Activated T-cell treated with anti-CD3 and anti-CD28 coated beads, Interleukin-2, amount 50 U/mL, for 4 hours (primary cell): Measurements from ENCODE around the gene USF3. TPM values are rescaled to one million over a fixed set of nuclear protein-coding genes. Genes with fewer than 3 reads are reported as not detected.

Experiments
- ATAC-seq, 2 donors: fragments of 200-7000 bp; cut with Tn5 transposase; one replicate each; pipeline ENCODE4 v1.10.0; 2021
- DNase-seq: peaks from one replicate; pipeline ENCODE4 v3.0.0-alpha.2; 2020
- H3K27me3 Mint-ChIP-seq: one replicate; pipeline ENCODE4 v1.8.0; 2021; ENCODE audit warnings: low read depth, mixed read lengths
- H3K36me3 Mint-ChIP-seq: one replicate; pipeline ENCODE4 v1.8.0; 2022; ENCODE audit warnings: mixed read lengths; ENCODE audit not compliant: insufficient read depth
- H3K4me1 Mint-ChIP-seq: one replicate; pipeline ENCODE4 v1.8.0; 2021; ENCODE audit warnings: low read depth, mixed read lengths
- H3K4me3 Mint-ChIP-seq: one replicate; pipeline ENCODE4 v1.8.0; 2021; ENCODE audit warnings: mild to moderate bottlenecking, moderate library complexity, mixed read lengths
- H3K9me3 Mint-ChIP-seq: one replicate; pipeline ENCODE4 v1.8.0; 2021; ENCODE audit warnings: mixed read lengths
- total RNA-seq, 3 donors: library from RNA; stranded (reverse); gene quantifications; one replicate each; pipeline ENCODE4 v1.2.1, GENCODE V29; 2021

USF3 gene
- total RNA-seq, 3 donors from 2014 or later, result 12.1 to 12.4 (median 12.3) TPM

GRCh38 chr3:113719758-113720157, 23.3 kb upstream of the USF3 start:
- H3K9me3 Mint-ChIP-seq, result no peaks in the 10 kb centered on the region
- no peaks in the 10 kb centered on the region for H3K27me3 Mint-ChIP-seq
- no peak overlapping the region for H3K4me3 Mint-ChIP-seq
- ATAC-seq (no peak), DNase-seq (no peak)
- peaks cover 17% of the 10 kb centered on the region for H3K4me1 Mint-ChIP-seq
- H3K36me3 Mint-ChIP-seq, result peaks cover 33% of the 10 kb centered on the region

GRCh38 chr3:113719294-113719693, 22.9 kb upstream of the USF3 start:
- Mint-ChIP-seq H3K36me3 (peaks cover 32% of the 10 kb centered on the region), H3K4me3 (no peak overlapping the region), H3K27me3 (no peaks in the 10 kb centered on the region), H3K9me3 (no peaks in the 10 kb centered on the region), H3K4me1 (peaks cover 16% of the 10 kb centered on the region)
- DNase-seq, result no peak
- ATAC-seq, result no peak

GRCh38 chr3:113717818-113718217, 21.4 kb upstream of the USF3 start:
- Mint-ChIP-seq H3K27me3 (no peaks in the 10 kb centered on the region), H3K9me3 (no peaks in the 10 kb centered on the region), H3K4me3 (no peak overlapping the region), H3K36me3 (peaks cover 26% of the 10 kb centered on the region), H3K4me1 (peaks cover 10% of the 10 kb centered on the region)
- ATAC-seq (peak; percentile 87 to 99), DNase-seq (no peak)

GRCh38 chr3:113717308-113717707, 20.9 kb upstream of the USF3 start:
- no peaks in the 10 kb centered on the region for H3K27me3 Mint-ChIP-seq
- DNase-seq (no peak), ATAC-seq (no peak)
- H3K4me3 Mint-ChIP-seq, result no peak overlapping the region
- no peaks in the 10 kb centered on the region for H3K9me3 Mint-ChIP-seq
- H3K4me1 Mint-ChIP-seq, result peaks cover 13% of the 10 kb centered on the region
- peaks cover 25% of the 10 kb centered on the region for H3K36me3 Mint-ChIP-seq

- H3K4me1 Mint-ChIP-seq, result peaks cover 11% of the 10 kb centered on the region
- H3K27me3 Mint-ChIP-seq, result no peaks in the 10 kb centered on the region
- H3K9me3 Mint-ChIP-seq, result no peaks in the 10 kb centered on the region
- DNase-seq (no peak), ATAC-seq (no peak)
- H3K36me3 Mint-ChIP-seq, result peaks cover 11% of the 10 kb centered on the region
- no peak overlapping the region for H3K4me3 Mint-ChIP-seq
Observed at GRCh38 chr3:113714702-113715101, 18.3 kb upstream of the USF3 start.

GRCh38 chr3:113712129-113712528, 15.7 kb upstream of the USF3 start:
- H3K27me3 Mint-ChIP-seq, result peaks cover 6% of the 10 kb centered on the region
- no peak for DNase-seq
- peaks cover 3% of the 10 kb centered on the region for H3K4me1 Mint-ChIP-seq
- peaks cover 3% of the 10 kb centered on the region for H3K36me3 Mint-ChIP-seq
- ATAC-seq, result no peak
- no peak overlapping the region for H3K4me3 Mint-ChIP-seq
- H3K9me3 Mint-ChIP-seq, result no peaks in the 10 kb centered on the region

- no peak for DNase-seq
- no peak for ATAC-seq
- Mint-ChIP-seq H3K4me3 (no peak overlapping the region), H3K4me1 (peaks cover 3% of the 10 kb centered on the region), H3K36me3 (no peaks in the 10 kb centered on the region), H3K9me3 (no peaks in the 10 kb centered on the region), H3K27me3 (peaks cover 7% of the 10 kb centered on the region)
Observed at GRCh38 chr3:113707835-113708234, 11.4 kb upstream of the USF3 start.

DNA sequence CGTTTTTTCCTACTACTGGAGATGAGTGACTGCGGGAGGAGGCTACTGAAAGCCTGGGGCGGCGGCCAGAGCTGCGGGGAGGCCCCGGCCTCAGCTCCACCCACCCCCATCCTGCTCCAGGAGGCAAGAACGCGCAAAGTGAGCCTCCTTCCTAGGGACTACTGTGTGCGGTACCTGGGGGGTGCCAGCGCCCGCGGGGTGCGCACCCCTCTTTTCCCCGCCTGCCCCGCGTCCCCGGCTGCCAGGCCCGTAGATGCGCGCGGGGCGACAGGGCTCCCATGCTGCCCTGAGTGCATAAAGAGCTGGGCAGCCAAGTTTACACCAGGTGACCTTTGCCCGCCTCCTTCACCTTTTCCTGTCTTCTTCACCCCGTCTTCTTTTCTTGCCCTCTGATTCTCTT, 2.5 kb upstream of the USF3 start:
- no peak for DNase-seq
- no peak for ATAC-seq
- H3K36me3 Mint-ChIP-seq, result peaks cover 2% of the 10 kb centered on the region
- H3K4me1 Mint-ChIP-seq, result peaks cover 18% of the 10 kb centered on the region
- peak overlapping the region; percentile 68 for H3K4me3 Mint-ChIP-seq
- no peaks in the 10 kb centered on the region for H3K27me3 Mint-ChIP-seq
- H3K9me3 Mint-ChIP-seq, result no peaks in the 10 kb centered on the region

GRCh38 chr3:113698213-113698742, 1.8 kb upstream of the USF3 start:
- ATAC-seq, result no peak
- Mint-ChIP-seq H3K27me3 (no peaks in the 10 kb centered on the region), H3K36me3 (peaks cover 5% of the 10 kb centered on the region), H3K9me3 (no peaks in the 10 kb centered on the region), H3K4me1 (peaks cover 23% of the 10 kb centered on the region), H3K4me3 (no peak overlapping the region)
- no peak for DNase-seq

DNA sequence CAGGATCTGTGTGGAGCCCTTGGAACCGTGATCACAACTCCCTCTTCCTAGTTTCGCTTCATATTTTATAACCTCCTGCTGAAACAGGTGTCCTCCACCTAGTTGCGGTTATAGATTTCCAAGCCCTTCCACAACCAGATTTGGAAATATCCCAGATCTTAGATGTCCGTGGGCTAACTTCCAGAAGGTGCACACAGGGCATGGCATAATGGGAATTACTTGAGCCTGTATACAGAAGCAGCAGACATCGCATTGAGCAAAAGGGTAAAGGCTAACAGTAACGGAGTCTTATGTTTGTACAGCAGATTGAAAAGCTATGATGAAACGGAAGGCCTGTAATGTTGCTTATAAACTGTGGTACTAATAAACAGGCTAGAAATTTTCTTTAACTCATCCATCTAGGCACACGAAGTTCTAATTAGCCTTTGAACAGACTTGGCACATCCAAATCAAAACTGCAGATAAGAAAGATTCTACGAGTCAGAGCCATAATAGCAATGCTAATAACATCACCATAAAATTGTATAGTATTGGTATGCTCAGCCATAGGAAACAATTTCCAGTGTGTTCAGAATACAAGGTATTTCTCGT, 1.2 kb upstream of the USF3 start:
- ATAC-seq (no peak), DNase-seq (no peak)
- Mint-ChIP-seq H3K9me3 (no peaks in the 10 kb centered on the region), H3K36me3 (peaks cover 5% of the 10 kb centered on the region), H3K4me1 (peaks cover 26% of the 10 kb centered on the region), H3K4me3 (no peak overlapping the region), H3K27me3 (no peaks in the 10 kb centered on the region)

- Mint-ChIP-seq H3K36me3 (peaks cover 5% of the 10 kb centered on the region), H3K9me3 (no peaks in the 10 kb centered on the region), H3K4me1 (peaks cover 26% of the 10 kb centered on the region), H3K27me3 (no peaks in the 10 kb centered on the region), H3K4me3 (no peak overlapping the region)
- DNase-seq, result peak; percentile 97
- ATAC-seq, result peak; percentile 89 to 90
Observed at GRCh38 chr3:113696658-113697499, 437 bp upstream of the USF3 start.

- Mint-ChIP-seq H3K4me1 (peaks cover 26% of the 10 kb centered on the region), H3K9me3 (no peaks in the 10 kb centered on the region), H3K27me3 (no peaks in the 10 kb centered on the region), H3K4me3 (peak overlapping the region; percentile 96), H3K36me3 (peaks cover 5% of the 10 kb centered on the region)
- DNase-seq (no peak), ATAC-seq (no peak)
Observed at GRCh38 chr3:113695431-113695785, 1.0 kb downstream of the USF3 start.

DNA sequence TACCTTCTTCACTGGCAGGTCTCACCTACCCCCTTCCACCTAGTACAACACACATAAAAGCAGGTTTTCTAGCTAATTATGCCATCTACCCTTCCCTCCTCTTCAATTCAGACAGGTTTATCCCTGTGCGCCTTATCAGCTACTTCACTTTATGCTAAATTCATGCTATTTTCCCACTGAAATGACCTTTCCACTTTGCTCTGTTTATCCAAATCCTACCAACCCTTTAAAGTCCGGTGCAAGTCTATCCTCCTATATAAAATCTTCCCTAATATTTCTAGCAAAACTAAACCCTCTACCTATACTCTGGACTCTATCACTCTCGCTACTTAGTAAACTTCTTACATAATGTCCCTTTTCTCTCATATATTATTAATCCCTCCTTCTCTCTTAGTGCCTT, 6.0 kb downstream of the USF3 start:
- Mint-ChIP-seq H3K4me1 (peaks cover 23% of the 10 kb centered on the region), H3K27me3 (no peaks in the 10 kb centered on the region), H3K36me3 (peaks cover 15% of the 10 kb centered on the region), H3K4me3 (no peak overlapping the region), H3K9me3 (no peaks in the 10 kb centered on the region)
- DNase-seq, result no peak
- ATAC-seq, result no peak

- H3K4me1 Mint-ChIP-seq, result no peaks in the 10 kb centered on the region
- H3K27me3 Mint-ChIP-seq, result no peaks in the 10 kb centered on the region
- no peak overlapping the region for H3K4me3 Mint-ChIP-seq
- DNase-seq (no peak), ATAC-seq (no peak)
- peaks cover 11% of the 10 kb centered on the region for H3K9me3 Mint-ChIP-seq
- H3K36me3 Mint-ChIP-seq, result peaks cover 24% of the 10 kb centered on the region
Observed at GRCh38 chr3:113685956-113686721, 10.3 kb downstream of the USF3 start.
